ENCODE measurements around the gene CNTNAP2.

- TF ChIP-seq POLR2A (IDR thresholded peaks at IDR 0.05; ENCODE audit: low read length) (no peak), GATA1 (IDR thresholded peaks at IDR 0.05; ENCODE audit: low read depth, low read length) (no peak)
These were observed 2339.8 kb downstream of the CNTNAP2 start for GRCh38 chr7:148456351-148456750.
